Neural crest cell (in vitro differentiated cells): Measurements from ENCODE around the gene DTX2. TPM values are rescaled to one million over a fixed set of nuclear protein-coding genes. Genes with fewer than 3 reads are reported as not detected.
"Not testable (repeated sequence)": the region's sequence is repeated elsewhere in the genome, so short reads cannot be mapped to it uniquely, and the experiment has no call there.

Source experiments
- DNase-seq: peaks from one replicate; pipeline ENCODE4 v3.0.0; 2021; ENCODE audit warnings: low read depth, mixed read lengths, low spot score
- H3K27ac Mint-ChIP-seq: one replicate; pipeline ENCODE4 v1.8.0; 2021; ENCODE audit warnings: mild to moderate bottlenecking, mixed read lengths; ENCODE audit not compliant: unreplicated experiment
- H3K27me3 Mint-ChIP-seq: 2 replicates; pipeline ENCODE4 v1.8.0; 2021; ENCODE audit warnings: low read depth, mild to moderate bottlenecking, mixed read lengths
- H3K36me3 Mint-ChIP-seq: 2 replicates; pipeline ENCODE4 v1.8.0; 2021; ENCODE audit warnings: low read depth, mild to moderate bottlenecking, mixed read lengths
- H3K4me1 Mint-ChIP-seq: 2 replicates; pipeline ENCODE4 v1.8.0; 2021; ENCODE audit warnings: mixed read lengths
- H3K4me3 Mint-ChIP-seq: one replicate; pipeline ENCODE4 v1.8.0; 2021; ENCODE audit warnings: mild to moderate bottlenecking, mixed read lengths
- H3K9me3 Mint-ChIP-seq: 2 replicates; pipeline ENCODE4 v1.8.0; 2021; ENCODE audit warnings: mixed read lengths
- total RNA-seq: library from RNA; stranded (reverse); gene quantifications from 2 replicates; pipeline ENCODE4 v1.2.1, GENCODE V29; 2021
- TF ChIP-seq, protein P1 (sequence below): fragments of 200-600 bp; sonication (generic); conservative IDR thresholded peaks from 2 replicates; pipeline ENCODE4 v1.5.0; 2021; ENCODE audit warnings: antibody characterized with exemption, mild to moderate bottlenecking

The DTX2 gene
- total RNA-seq, 1 donor from 2014 or later: 24.2 TPM

DNA sequence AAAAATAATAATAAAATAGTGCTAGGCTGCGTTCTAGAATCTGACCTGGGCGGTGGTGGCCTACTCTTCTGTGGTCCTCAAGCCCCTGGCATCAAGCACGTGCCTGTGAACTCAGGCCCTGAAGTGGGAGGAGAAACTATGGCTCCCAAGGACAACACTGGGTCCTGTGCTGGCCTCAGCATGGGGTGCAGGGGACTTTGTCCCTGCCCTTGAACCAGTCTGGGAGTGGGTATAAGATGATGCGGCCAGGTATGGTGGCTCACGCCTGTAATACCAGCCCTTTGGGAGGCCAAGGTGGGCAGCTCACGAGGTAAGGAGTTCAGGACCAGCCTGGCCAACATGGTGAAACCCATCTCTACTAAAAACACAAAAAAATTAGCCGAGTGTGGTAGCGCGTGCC, 31.3 kb upstream of the DTX2 start:
- no peaks in the 10 kb centered on the region for H3K36me3 Mint-ChIP-seq
- no peaks in the 10 kb centered on the region for H3K27me3 Mint-ChIP-seq
- H3K27ac Mint-ChIP-seq: no peak overlapping the region
- TF ChIP-seq, protein P1, sequence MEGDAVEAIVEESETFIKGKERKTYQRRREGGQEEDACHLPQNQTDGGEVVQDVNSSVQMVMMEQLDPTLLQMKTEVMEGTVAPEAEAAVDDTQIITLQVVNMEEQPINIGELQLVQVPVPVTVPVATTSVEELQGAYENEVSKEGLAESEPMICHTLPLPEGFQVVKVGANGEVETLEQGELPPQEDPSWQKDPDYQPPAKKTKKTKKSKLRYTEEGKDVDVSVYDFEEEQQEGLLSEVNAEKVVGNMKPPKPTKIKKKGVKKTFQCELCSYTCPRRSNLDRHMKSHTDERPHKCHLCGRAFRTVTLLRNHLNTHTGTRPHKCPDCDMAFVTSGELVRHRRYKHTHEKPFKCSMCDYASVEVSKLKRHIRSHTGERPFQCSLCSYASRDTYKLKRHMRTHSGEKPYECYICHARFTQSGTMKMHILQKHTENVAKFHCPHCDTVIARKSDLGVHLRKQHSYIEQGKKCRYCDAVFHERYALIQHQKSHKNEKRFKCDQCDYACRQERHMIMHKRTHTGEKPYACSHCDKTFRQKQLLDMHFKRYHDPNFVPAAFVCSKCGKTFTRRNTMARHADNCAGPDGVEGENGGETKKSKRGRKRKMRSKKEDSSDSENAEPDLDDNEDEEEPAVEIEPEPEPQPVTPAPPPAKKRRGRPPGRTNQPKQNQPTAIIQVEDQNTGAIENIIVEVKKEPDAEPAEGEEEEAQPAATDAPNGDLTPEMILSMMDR: no peak
- DNase-seq: no peak
- no peaks in the 10 kb centered on the region for H3K4me1 Mint-ChIP-seq
- no peaks in the 10 kb centered on the region for H3K9me3 Mint-ChIP-seq
- H3K4me3 Mint-ChIP-seq: no peak overlapping the region

DNA sequence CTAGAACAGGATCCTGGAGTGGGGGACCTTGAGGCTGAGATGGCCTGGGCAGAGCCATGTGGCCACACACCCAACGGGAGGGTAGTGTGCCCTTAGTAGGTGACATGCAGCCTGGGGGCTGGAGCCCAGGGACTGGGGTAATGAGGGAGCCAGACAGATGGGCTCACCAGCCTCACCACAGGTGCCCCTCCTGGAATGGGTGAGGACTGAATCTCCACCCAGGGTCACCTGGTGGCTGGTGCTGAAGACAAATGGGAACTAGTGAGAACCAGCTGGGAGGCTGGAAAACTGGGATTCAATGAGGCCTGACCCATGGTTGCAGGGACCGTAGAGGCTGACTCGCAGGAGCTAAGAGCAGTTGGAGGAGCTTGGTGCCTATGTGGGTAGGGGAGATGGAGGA, 30.7 kb upstream of the DTX2 start:
- TF ChIP-seq, protein P1: no peak
- Mint-ChIP-seq H3K27ac (no peak overlapping the region), H3K27me3 (no peaks in the 10 kb centered on the region), H3K4me1 (no peaks in the 10 kb centered on the region), H3K4me3 (no peak overlapping the region), H3K9me3 (no peaks in the 10 kb centered on the region), H3K36me3 (no peaks in the 10 kb centered on the region)
- DNase-seq: no peak

DNA sequence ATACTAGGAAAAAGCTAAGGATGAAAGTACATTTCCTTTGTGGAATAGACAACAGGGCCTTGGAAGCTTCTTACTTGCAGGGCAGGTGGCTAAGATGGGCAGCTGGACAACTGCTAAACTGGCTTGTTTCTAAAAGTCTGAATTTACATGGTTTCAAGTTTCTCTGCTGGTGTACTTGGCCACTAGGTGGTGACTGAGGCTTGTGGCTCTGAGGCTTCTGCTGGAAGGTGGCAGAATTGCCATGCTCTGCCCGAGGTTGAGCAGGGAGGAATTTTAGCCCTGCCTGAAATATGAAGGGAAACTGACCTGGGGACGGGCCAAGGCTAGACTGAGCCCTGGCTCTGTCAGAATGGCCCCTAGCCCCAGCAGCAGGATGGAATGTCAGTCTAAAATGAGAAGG, 23.6 kb upstream of the DTX2 start:
- not testable (repeated sequence) for H3K27ac Mint-ChIP-seq, H3K4me3 Mint-ChIP-seq, H3K36me3 Mint-ChIP-seq, H3K4me1 Mint-ChIP-seq, H3K9me3 Mint-ChIP-seq, H3K27me3 Mint-ChIP-seq
- peak; percentile 63 for DNase-seq
- TF ChIP-seq, protein P1: peak; percentile 75

DNA sequence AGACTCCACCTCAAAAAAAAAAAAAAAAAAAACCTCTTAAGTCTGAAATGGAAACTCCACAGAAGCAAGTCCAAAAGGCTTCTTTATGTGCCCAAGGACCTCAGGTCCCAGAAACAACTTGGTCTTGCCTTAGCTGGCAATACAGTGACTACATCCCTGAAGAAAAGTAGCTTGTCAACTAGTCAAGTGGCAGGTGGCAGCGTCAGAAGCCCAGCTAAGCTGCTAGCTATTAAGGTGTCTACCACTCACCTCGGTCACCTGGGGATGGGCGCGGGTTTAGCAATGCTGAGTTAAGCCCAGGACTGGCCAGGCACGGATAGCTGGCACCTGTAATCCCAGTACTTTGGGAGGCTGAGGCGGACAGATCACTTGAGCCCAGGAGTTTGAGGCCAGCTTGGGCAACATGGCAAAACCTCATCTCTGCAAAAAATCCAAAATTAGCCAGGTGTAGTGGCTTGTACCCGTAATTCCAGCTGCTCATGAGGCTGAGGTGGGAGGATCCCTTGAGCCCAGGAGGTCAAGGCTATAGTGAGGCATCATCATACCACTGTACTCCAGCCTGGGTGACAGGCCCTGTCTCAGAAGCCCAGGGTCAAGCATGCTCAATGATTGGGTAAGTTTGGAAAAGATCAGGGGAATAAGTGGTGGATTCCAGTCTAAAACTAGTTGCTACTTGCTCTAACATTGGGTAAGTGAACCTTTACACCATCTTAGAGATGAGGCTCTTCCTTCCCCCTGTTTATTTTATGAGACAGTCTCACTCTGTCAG, 22.2 kb upstream of the DTX2 start:
- H3K27ac Mint-ChIP-seq, H3K36me3 Mint-ChIP-seq, H3K9me3 Mint-ChIP-seq, H3K4me3 Mint-ChIP-seq, H3K27me3 Mint-ChIP-seq, DNase-seq, H3K4me1 Mint-ChIP-seq: not testable (repeated sequence)

DNA sequence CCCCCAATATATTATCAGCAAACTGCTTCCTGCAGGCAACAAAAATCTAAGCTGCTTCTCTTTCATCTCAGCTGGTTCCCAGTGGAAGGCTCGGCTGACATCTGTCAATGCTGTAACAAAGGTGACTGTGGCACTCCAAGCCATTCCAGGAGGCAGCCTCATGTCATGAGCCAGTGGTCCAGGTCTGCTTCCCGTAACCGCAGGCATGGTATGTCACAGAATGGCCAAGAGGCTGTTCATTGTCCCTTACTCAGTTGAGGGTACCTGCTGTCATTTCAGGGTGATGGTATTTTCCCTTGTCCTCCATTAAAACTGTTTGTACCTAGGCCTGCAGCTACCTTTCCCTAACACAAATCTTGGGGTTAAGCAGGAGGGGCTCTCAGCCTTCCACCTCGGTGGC, 21.1 kb upstream of the DTX2 start:
- DNase-seq, H3K9me3 Mint-ChIP-seq, H3K36me3 Mint-ChIP-seq, H3K27me3 Mint-ChIP-seq, H3K4me3 Mint-ChIP-seq, H3K4me1 Mint-ChIP-seq: not testable (repeated sequence)
- peak overlapping the region; percentile 19 for H3K27ac Mint-ChIP-seq

DNA sequence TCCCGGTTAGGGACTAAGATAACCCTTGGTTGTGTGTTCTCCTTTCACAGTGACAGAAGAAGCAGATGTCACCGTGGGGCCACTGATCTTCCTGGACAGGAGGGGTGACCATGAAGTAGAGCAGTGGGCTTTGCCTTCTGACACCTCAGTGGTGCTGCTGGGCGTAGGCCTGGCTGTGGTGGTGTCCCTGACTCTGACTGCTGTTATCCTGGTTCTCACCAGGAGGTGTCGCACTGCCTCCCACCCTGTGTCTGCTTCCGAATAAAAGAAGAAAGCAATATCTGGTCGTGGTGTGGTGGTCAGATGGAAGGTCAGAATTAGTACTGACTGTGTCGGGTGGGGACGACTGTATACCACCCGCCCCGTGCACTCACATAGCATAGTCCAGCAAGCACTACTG, 19.7 kb upstream of the DTX2 start:
- H3K27me3 Mint-ChIP-seq, H3K4me3 Mint-ChIP-seq, H3K36me3 Mint-ChIP-seq, H3K9me3 Mint-ChIP-seq, DNase-seq, H3K27ac Mint-ChIP-seq, H3K4me1 Mint-ChIP-seq: not testable (repeated sequence)

DNA sequence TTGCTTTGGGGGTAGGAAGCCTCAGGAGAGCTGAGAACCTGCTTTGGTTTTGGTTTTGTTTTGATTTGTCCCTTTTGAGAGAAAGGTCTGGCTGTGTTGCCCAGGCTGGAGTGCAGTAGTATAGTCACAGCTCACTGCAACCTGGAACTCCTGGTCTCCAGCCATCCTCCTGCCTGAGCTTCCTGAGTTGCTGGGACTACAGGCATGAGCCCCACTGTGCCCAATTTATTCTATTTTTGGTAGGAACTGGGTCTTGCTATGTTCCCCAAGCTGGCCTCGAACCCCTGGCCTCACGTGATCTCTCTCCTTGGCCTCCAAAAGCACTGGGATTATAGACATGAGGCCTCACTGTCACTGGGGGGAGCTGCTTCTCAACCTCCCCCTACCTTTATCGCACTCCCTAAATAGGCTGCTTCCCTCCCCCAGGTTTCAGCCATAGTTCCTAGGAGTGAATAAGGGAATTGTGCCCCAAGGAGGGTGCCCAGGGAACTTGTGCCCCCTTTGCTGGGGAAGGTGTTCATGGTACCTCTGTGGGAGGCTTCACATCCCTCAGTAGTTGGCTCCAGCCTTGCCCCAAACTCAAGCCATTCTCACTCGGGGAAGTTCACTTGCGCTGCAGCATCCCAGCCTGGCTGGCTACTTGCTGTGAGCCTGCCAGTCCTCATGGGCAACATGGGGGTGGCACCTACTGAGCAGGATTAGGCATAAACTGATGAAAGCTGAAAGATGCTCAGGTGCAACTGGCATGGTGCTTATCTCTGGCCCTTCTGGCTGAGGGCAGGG, 18.7 kb upstream of the DTX2 start:
- not testable (repeated sequence) for H3K9me3 Mint-ChIP-seq, DNase-seq, H3K27me3 Mint-ChIP-seq, H3K4me3 Mint-ChIP-seq, H3K36me3 Mint-ChIP-seq, H3K27ac Mint-ChIP-seq, H3K4me1 Mint-ChIP-seq

DNA sequence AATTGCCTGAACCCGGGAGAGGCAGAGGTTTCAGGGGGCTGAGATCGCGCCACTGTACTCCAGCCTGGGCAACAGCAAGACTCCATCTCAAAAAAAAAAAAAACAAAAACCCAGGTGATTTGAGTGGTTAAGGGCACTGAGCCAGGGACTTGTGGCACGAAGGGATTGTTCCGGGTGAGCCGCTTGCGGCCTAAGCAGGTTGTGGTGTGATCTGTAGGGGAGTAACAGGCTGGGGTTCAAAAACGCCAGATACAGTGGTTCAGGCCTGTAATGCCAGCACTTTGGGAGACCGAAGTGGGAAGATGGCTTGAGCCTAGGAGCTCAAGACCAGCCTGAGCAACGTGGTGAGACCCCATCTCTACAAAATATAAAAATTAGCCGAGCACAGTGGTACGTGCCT, 17.7 kb upstream of the DTX2 start:
- H3K4me1 Mint-ChIP-seq, H3K4me3 Mint-ChIP-seq, H3K27me3 Mint-ChIP-seq, H3K27ac Mint-ChIP-seq, H3K36me3 Mint-ChIP-seq, DNase-seq, H3K9me3 Mint-ChIP-seq: not testable (repeated sequence)

DNA sequence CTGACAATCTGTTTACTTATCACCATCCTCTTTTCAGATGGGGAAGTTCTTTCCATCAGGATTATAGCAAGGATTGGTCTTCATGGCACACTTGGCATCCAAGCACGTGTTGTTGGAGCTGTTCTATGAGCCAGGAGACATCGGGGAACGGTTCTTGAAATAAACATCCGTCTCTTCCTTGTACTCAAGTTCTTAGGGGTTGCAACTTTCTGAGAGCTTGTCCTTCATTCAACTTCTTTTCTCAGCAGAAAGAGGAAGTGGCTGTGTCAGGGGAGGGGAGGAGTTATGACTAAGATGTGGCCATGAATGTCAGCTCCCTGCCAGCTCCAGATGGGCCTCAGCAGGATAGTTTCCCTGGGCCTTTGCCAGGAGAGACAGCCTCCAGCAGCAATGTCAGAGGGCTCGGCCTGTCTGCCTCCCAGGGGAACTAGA, 15.9 kb upstream of the DTX2 start:
- DNase-seq, H3K36me3 Mint-ChIP-seq, H3K4me3 Mint-ChIP-seq, H3K9me3 Mint-ChIP-seq, H3K4me1 Mint-ChIP-seq, H3K27me3 Mint-ChIP-seq: not testable (repeated sequence)
- peak overlapping the region; percentile 52 for H3K27ac Mint-ChIP-seq

DNA sequence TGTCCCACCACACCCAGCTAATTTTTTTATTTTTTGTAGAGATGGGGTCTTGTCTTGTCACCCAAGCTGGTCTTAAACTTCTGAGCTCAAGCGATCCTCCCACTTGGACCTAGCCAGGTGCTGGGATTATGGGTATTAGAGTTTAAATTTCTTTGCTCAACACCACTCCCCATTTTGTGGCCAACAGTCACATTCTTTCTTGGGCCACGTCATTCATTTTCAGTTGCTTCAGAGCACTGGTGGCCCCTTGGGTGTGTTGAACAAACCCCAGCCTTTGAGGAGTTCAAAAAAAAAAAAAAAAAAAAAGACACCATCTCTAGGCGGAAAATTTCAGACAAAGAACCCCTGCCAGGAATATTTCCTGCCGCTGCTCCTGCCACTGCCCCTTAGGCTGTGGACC, 4.5 kb upstream of the DTX2 start:
- not testable (repeated sequence) for DNase-seq, H3K9me3 Mint-ChIP-seq, H3K36me3 Mint-ChIP-seq, H3K27me3 Mint-ChIP-seq, H3K4me1 Mint-ChIP-seq, H3K4me3 Mint-ChIP-seq, H3K27ac Mint-ChIP-seq

DNA sequence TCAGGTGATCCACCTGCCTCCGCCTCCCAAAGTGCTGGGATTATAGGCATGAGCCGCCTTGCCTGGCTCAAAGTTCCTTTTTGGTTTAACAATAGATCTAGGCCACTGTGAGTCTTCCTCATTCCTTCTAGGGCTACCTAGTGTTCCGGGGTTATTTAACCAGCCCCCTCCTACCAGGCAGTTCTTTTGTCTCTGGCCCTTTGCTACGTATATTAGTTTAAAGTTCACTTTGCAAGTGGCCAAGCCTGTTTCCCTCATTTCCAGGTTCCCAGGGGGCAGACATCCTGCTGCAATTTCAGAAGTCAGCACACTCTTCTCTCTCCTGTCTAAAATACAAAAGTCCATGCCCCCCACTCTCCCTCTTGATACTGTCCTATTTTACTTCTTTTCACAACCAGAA, 3.0 kb upstream of the DTX2 start:
- H3K4me3 Mint-ChIP-seq, H3K4me1 Mint-ChIP-seq: not testable (repeated sequence)

More for the DNA sequence above, 3.0 kb upstream of the DTX2 start:
- H3K36me3 Mint-ChIP-seq, H3K9me3 Mint-ChIP-seq, H3K27me3 Mint-ChIP-seq, DNase-seq, H3K27ac Mint-ChIP-seq: not testable (repeated sequence)
